Colonic mucosa (tissue), 4 donors: ENCODE results near the gene FBXL13. TPM values are rescaled to one million over a fixed set of nuclear protein-coding genes. Genes with fewer than 3 reads are reported as not detected.
"Not testable (repeated sequence)": the region's sequence is repeated elsewhere in the genome, so short reads cannot be mapped to it uniquely, and the experiment has no call there.

Source experiments
- DNase-seq: peaks from one replicate; pipeline ENCODE4 v3.0.0-alpha.2; 2020
- H3K27ac ChIP-seq: fragments of 200-600 bp; one replicate; pipeline ENCODE4 v1.8.0; 2021
- H3K27me3 ChIP-seq: fragments of 200-600 bp; one replicate; pipeline ENCODE4 v1.8.0; 2021
- H3K36me3 ChIP-seq: fragments of 200-600 bp; one replicate; pipeline ENCODE4 v1.8.0; 2021
- H3K4me1 ChIP-seq: fragments of 200-600 bp; one replicate; pipeline ENCODE4 v1.8.0; 2021; ENCODE audit warnings: mild to moderate bottlenecking
- H3K4me3 ChIP-seq: fragments of 200-600 bp; one replicate; pipeline ENCODE4 v1.8.0; 2021
- H3K9ac ChIP-seq, 2 donors: one replicate each; pipeline ENCODE4 v1.7.0; 2013; ENCODE audit warnings: control low read depth in 2 of 2, low read depth in 2 of 2, low read length in 2 of 2
- H3K9me3 ChIP-seq: fragments of 200-600 bp; one replicate; pipeline ENCODE4 v1.8.0; 2021
- intact Hi-C: fragments of 100-400 bp; cut with DNase I; formaldehyde crosslinking; loops from one replicate; pipeline ENCODE4 v1.14.1; 2022
- total RNA-seq, 2 donors: library from RNA; stranded (reverse); fragmentation: NEBNext Ultra II Directional in 1 of 2; extraction: Animal tissue kit (Norgen Biotek cat#: 25700) in 1 of 2; gene quantifications; one replicate each; pipeline ENCODE4 v1.2.1, GENCODE V29; 2021
- TF ChIP-seq, protein P1 (sequence below): fragments of 200-600 bp; IDR thresholded peaks from one replicate; pipeline ENCODE4 v1.8.0; 2022; ENCODE audit warnings: antibody characterized with exemption, mild to moderate bottlenecking
- donor health status: healthy.
- donor health status: DM: no; HTN: no; CAD: no.
- donor health status: DM: no; HTN: no; CAD: no.

Gene FBXL13
- total RNA-seq, 2 donors from 2014 or later: 0.17 to 0.64 TPM

GRCh38 chr7:103009466-103010185 is 65.0 kb downstream of the FBXL13 start:
- Histone ChIP-seq H3K36me3 (no peaks in the 10 kb centered on the region), H3K9ac (no peak overlapping the region), H3K4me3 (no peak overlapping the region), H3K27ac (no peak overlapping the region), H3K4me1 (no peaks in the 10 kb centered on the region), H3K9me3 (no peaks in the 10 kb centered on the region), H3K27me3 (no peaks in the 10 kb centered on the region)
- DNase-seq: peak; percentile 25
- TF ChIP-seq, protein P1, sequence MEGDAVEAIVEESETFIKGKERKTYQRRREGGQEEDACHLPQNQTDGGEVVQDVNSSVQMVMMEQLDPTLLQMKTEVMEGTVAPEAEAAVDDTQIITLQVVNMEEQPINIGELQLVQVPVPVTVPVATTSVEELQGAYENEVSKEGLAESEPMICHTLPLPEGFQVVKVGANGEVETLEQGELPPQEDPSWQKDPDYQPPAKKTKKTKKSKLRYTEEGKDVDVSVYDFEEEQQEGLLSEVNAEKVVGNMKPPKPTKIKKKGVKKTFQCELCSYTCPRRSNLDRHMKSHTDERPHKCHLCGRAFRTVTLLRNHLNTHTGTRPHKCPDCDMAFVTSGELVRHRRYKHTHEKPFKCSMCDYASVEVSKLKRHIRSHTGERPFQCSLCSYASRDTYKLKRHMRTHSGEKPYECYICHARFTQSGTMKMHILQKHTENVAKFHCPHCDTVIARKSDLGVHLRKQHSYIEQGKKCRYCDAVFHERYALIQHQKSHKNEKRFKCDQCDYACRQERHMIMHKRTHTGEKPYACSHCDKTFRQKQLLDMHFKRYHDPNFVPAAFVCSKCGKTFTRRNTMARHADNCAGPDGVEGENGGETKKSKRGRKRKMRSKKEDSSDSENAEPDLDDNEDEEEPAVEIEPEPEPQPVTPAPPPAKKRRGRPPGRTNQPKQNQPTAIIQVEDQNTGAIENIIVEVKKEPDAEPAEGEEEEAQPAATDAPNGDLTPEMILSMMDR: no peak
- intact Hi-C loops: no loop called here

GRCh38 chr7:103003004-103003403 is 71.6 kb downstream of the FBXL13 start:
- TF ChIP-seq, protein P1: no peak
- H3K9me3 ChIP-seq: no peaks in the 10 kb centered on the region
- H3K36me3 ChIP-seq: no peaks in the 10 kb centered on the region
- no peak overlapping the region for H3K9ac ChIP-seq
- DNase-seq: no peak
- H3K27ac ChIP-seq: no peak overlapping the region
- no peaks in the 10 kb centered on the region for H3K4me1 ChIP-seq
- H3K27me3 ChIP-seq: no peaks in the 10 kb centered on the region
- intact Hi-C loops: no loop called here
- no peak overlapping the region for H3K4me3 ChIP-seq

- intact Hi-C loops: no loop called here
- TF ChIP-seq, protein P1: no peak
- H3K4me1 ChIP-seq: no peaks in the 10 kb centered on the region
- no peak overlapping the region for H3K4me3 ChIP-seq
- no peaks in the 10 kb centered on the region for H3K9me3 ChIP-seq
- H3K36me3 ChIP-seq: no peaks in the 10 kb centered on the region
- H3K27me3 ChIP-seq: no peaks in the 10 kb centered on the region
- H3K27ac ChIP-seq: no peak overlapping the region
- H3K9ac ChIP-seq: no peak overlapping the region
- no peak for DNase-seq
Observed at GRCh38 chr7:103001210-103001609, 73.4 kb downstream of the FBXL13 start.

DNA sequence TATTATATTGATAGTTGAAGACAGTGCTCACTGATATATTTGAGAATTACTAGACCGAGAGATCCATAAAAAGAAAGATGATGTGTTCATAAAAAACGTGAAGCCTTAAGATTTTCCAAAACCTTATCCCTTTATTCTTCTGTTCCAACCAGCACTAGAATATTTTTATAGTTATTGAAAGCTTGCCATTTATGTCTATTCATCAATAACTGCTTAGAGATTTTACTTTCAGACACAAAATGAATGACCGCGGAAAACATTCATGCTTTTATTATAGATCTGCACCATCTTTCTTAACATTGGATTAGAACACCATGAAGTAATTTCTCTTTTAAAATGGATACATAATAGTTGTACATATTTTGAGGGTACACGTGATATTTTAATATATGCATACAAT is 77.6 kb downstream of the FBXL13 start:
- Histone ChIP-seq H3K4me1 (peaks cover 10% of the 10 kb centered on the region), H3K27ac (no peak overlapping the region), H3K27me3 (no peaks in the 10 kb centered on the region), H3K9me3 (no peaks in the 10 kb centered on the region), H3K4me3 (no peak overlapping the region), H3K36me3 (no peaks in the 10 kb centered on the region), H3K9ac (no peak overlapping the region)
- DNase-seq: no peak
- TF ChIP-seq, protein P1: no peak
- intact Hi-C loops: no loop called here

DNA sequence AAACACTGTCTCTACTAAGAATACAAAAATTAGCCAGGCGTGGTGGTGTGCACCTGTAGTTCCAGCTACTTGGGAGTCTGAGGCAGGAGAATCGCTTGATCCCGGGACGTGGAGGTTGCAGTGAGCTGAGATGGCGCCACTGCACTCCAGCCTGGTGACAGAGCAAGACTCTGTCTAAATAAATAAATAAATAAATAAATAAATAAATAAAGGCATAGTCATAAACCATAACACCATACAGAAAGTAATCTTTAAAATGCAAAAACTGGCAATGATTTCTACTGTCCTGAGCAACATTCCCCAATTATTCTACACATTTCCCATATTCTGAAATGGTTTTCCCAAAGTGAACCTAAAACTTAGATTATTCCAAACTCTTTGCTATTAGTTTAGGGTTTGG is 79.0 kb downstream of the FBXL13 start:
- H3K9ac ChIP-seq, DNase-seq, H3K9me3 ChIP-seq, H3K4me3 ChIP-seq, H3K27me3 ChIP-seq, intact Hi-C loops, H3K27ac ChIP-seq, H3K36me3 ChIP-seq: not testable (repeated sequence)
- peaks cover 12% of the 10 kb centered on the region for H3K4me1 ChIP-seq

GRCh38 chr7:102994567-102994966 is 80.0 kb downstream of the FBXL13 start:
- no peak overlapping the region for H3K9ac ChIP-seq
- intact Hi-C loops: no loop called here
- H3K9me3 ChIP-seq: no peaks in the 10 kb centered on the region
- H3K27me3 ChIP-seq: no peaks in the 10 kb centered on the region
- TF ChIP-seq, protein P1: no peak
- H3K36me3 ChIP-seq: no peaks in the 10 kb centered on the region
- H3K4me1 ChIP-seq: peaks cover 12% of the 10 kb centered on the region
- no peak for DNase-seq
- no peak overlapping the region for H3K27ac ChIP-seq
- H3K4me3 ChIP-seq: no peak overlapping the region
